ENCODE measurements around the gene TBC1D16.

TBC1D16 gene

GRCh38 chr17:80036715-80037477 is 1.2 kb upstream of the TBC1D16 start:
- TF ChIP-seq, protein P1, sequence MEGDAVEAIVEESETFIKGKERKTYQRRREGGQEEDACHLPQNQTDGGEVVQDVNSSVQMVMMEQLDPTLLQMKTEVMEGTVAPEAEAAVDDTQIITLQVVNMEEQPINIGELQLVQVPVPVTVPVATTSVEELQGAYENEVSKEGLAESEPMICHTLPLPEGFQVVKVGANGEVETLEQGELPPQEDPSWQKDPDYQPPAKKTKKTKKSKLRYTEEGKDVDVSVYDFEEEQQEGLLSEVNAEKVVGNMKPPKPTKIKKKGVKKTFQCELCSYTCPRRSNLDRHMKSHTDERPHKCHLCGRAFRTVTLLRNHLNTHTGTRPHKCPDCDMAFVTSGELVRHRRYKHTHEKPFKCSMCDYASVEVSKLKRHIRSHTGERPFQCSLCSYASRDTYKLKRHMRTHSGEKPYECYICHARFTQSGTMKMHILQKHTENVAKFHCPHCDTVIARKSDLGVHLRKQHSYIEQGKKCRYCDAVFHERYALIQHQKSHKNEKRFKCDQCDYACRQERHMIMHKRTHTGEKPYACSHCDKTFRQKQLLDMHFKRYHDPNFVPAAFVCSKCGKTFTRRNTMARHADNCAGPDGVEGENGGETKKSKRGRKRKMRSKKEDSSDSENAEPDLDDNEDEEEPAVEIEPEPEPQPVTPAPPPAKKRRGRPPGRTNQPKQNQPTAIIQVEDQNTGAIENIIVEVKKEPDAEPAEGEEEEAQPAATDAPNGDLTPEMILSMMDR (IDR thresholded peaks at IDR 0.05; ENCODE audit: insufficient read depth, low read length, poor library complexity, severe bottlenecking): no peak
- DNase-seq (ENCODE audit: extremely low read depth, insufficient read length): no peak
- Histone ChIP-seq H3K4me3 (replicated peaks; ENCODE audit: low read depth, low read length) (peak overlapping the region; percentile 65), H3K27me3 (replicated peaks; ENCODE audit: control insufficient read depth, insufficient read depth, low read length) (no peaks in the 10 kb centered on the region; the same call in 1 of the 2 replicates), H3K36me3 (ENCODE audit: control insufficient read depth, insufficient read depth, low read length) (no peaks in the 10 kb centered on the region)

DNA sequence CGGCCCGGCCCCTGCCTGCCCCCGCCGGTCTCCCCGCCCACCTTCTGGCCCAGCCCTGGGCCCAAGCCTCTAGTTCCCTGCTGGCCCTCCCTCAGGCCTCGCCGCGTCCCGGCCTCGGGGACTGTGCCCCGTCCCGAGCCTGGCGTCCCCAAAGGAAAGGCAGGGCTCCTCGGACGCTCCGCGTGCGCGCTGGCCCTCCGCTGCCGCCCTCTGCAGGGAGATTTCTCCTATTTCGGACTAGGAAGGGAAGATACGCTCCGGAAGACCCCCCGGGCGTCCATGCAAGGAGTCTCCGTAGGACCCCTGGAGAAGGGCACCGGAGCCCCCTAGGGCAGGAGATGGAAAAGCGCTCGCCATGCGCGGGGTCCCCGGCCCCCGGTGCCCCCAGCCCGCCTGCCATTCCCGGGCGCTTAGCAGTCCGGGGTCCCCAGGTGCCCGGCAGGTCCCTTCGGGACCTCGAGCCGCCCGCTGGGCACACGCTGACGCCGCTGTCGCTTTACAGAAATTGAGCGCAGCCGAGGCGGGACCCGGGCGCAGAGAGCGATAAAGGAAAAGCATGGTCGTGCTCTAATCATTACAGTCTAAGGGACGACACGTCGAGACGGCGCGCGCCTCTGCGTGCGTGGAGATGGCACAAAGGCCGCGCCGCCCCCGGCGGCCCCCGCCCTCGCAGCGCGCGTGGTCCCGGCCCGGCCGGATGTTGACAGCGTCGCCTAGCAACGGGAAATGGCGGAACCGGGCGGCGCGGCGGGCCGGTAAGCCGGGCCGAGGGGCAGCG is 454 bp upstream of the TBC1D16 start, which contains the start of gene CCDC40:
CCDC40 (plus strand) TSS at position 706 of the 778 bp plus-strand sequence; CDS start at position 727, 21 bp downstream.
- peak within 1 kb of the TSS; percentile 65 for H3K4me3 ChIP-seq (replicated peaks; ENCODE audit: low read depth, low read length)
- H3K27me3 ChIP-seq (replicated peaks; ENCODE audit: control insufficient read depth, insufficient read depth, low read length): no peaks in the 10 kb centered on the region; the same call in 1 of the 2 replicates
- no peaks in the 10 kb centered on the region for H3K36me3 ChIP-seq (ENCODE audit: control insufficient read depth, insufficient read depth, low read length)
- peak; percentile 68 for DNase-seq (ENCODE audit: extremely low read depth, insufficient read length)
- TF ChIP-seq, protein P1 (IDR thresholded peaks at IDR 0.05; ENCODE audit: insufficient read depth, low read length, poor library complexity, severe bottlenecking): peak; percentile 35

- no peaks in the 10 kb centered on the region for H3K36me3 ChIP-seq (ENCODE audit: control insufficient read depth, insufficient read depth, low read length)
- peak overlapping the region; percentile 48 for H3K4me3 ChIP-seq (replicated peaks; ENCODE audit: low read depth, low read length)
- no peaks in the 10 kb centered on the region; the same call in 1 of the 2 replicates for H3K27me3 ChIP-seq (replicated peaks; ENCODE audit: control insufficient read depth, insufficient read depth, low read length)
- no peak for DNase-seq (ENCODE audit: extremely low read depth, insufficient read length)
- TF ChIP-seq, protein P1 (IDR thresholded peaks at IDR 0.05; ENCODE audit: insufficient read depth, low read length, poor library complexity, severe bottlenecking): no peak
Observed at GRCh38 chr17:80034791-80035686, 633 bp downstream of the TBC1D16 start.

- TF ChIP-seq, protein P1 (IDR thresholded peaks at IDR 0.05; ENCODE audit: insufficient read depth, low read length, poor library complexity, severe bottlenecking): no peak
- DNase-seq (ENCODE audit: extremely low read depth, insufficient read length): no peak
- Histone ChIP-seq H3K4me3 (replicated peaks; ENCODE audit: low read depth, low read length) (no peak overlapping the region), H3K27me3 (replicated peaks; ENCODE audit: control insufficient read depth, insufficient read depth, low read length) (no peaks in the 10 kb centered on the region; the same call in 1 of the 2 replicates), H3K36me3 (ENCODE audit: control insufficient read depth, insufficient read depth, low read length) (no peaks in the 10 kb centered on the region)
Observed at GRCh38 chr17:80033840-80034239, 1.8 kb downstream of the TBC1D16 start.

DNA sequence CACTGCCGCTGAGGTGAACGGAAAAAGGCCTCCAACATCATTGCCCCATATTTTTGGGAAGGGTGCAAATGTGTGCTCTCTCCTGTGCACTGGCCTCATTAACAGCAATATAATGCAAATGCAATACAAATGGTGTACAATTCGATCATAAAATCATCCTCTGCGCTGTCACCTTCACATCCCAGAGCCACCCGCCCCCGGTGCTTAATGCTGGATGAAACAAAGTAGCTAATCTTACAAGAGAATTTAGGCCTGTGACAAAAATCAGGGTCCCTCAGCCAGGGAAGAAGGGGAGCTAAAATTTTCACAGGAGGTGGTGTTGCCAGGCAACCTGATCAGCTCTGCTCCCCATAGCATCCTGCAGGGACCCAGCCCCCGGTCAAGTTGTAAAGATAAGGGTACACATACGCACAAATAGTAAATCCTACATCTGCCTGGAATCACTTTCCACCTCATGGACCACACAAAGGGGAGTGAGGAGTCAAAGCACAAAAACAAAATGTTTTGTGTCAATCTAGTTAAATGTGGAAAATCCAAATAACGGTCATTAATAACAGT is 3.0 kb downstream of the TBC1D16 start:
- Histone ChIP-seq H3K36me3 (ENCODE audit: control insufficient read depth, insufficient read depth, low read length) (no peaks in the 10 kb centered on the region), H3K27me3 (replicated peaks; ENCODE audit: control insufficient read depth, insufficient read depth, low read length) (no peaks in the 10 kb centered on the region; the same call in 1 of the 2 replicates), H3K4me3 (replicated peaks; ENCODE audit: low read depth, low read length) (no peak overlapping the region)
- TF ChIP-seq, protein P1 (IDR thresholded peaks at IDR 0.05; ENCODE audit: insufficient read depth, low read length, poor library complexity, severe bottlenecking): no peak
- no peak for DNase-seq (ENCODE audit: extremely low read depth, insufficient read length)
